Loucy (cell line): ENCODE results near the gene RORB.

Source experiments
- H2AFZ ChIP-seq: fragments of 200-600 bp; sonication (generic); 2 replicates; pipeline ENCODE4 v1.6.0; 2016; ENCODE audit warnings: antibody characterized with exemption, mild to moderate bottlenecking, low read length, moderate library complexity
- H3F3A ChIP-seq: fragments of 200-600 bp; 2 replicates; pipeline ENCODE4 v1.6.0; 2016; ENCODE audit warnings: antibody characterized with exemption, low read depth, mild to moderate bottlenecking
- H3K27me3 ChIP-seq: fragments of 200-600 bp; sonication (generic); 2 replicates; pipeline ENCODE4 v1.6.1; 2014; ENCODE audit warnings: low read length, mild to moderate bottlenecking; ENCODE audit not compliant: insufficient read depth, poor library complexity, severe bottlenecking
- H3K36me3 ChIP-seq: fragments of 200-600 bp; sonication (generic); 2 replicates; pipeline ENCODE4 v1.6.1; 2016; ENCODE audit warnings: low read length; ENCODE audit not compliant: insufficient read depth
- H3K4me1 ChIP-seq: fragments of 200-600 bp; sonication (generic); 2 replicates; pipeline ENCODE4 v1.5.1; 2014; ENCODE audit warnings: low read length, mild to moderate bottlenecking; ENCODE audit not compliant: insufficient read depth, poor library complexity, severe bottlenecking
- H3K4me2 ChIP-seq: fragments of 200-600 bp; sonication (generic); 2 replicates; pipeline ENCODE4 v1.6.0; 2014; ENCODE audit warnings: antibody characterized with exemption, low read length, low read depth, mild to moderate bottlenecking; ENCODE audit not compliant: poor library complexity, severe bottlenecking
- H3K4me3 ChIP-seq: fragments of 200-600 bp; sonication (generic); 2 replicates; pipeline ENCODE4 v1.5.1; 2014; ENCODE audit warnings: low read length, mild to moderate bottlenecking, mixed read lengths; ENCODE audit not compliant: poor library complexity, severe bottlenecking
- H3K79me2 ChIP-seq: fragments of 200-600 bp; sonication (generic); 2 replicates; pipeline ENCODE4 v1.6.1; 2014; ENCODE audit warnings: low read length; ENCODE audit not compliant: insufficient read depth
- H3K9ac ChIP-seq: fragments of 200-600 bp; sonication (generic); 2 replicates; pipeline ENCODE4 v1.6.0; 2014; ENCODE audit warnings: mild to moderate bottlenecking, low read depth, low read length, moderate library complexity; ENCODE audit not compliant: poor library complexity, severe bottlenecking
- H3K9me2 ChIP-seq: fragments of 200-600 bp; sonication (generic); replicated peaks from 2 replicates; pipeline ENCODE4 v1.6.1; 2016; ENCODE audit warnings: low read depth, low read length, mixed read lengths
- H3K9me3 ChIP-seq: fragments of 200-600 bp; sonication (generic); 2 replicates; pipeline ENCODE4 v1.6.1; 2014; ENCODE audit warnings: mild to moderate bottlenecking, antibody characterized with exemption, low read length, low read depth; ENCODE audit not compliant: insufficient read depth
- H4K20me1 ChIP-seq: fragments of 200-600 bp; sonication (generic); 2 replicates; pipeline ENCODE4 v1.6.0; 2014; ENCODE audit warnings: antibody characterized with exemption, low read length, mild to moderate bottlenecking; ENCODE audit not compliant: insufficient read depth, poor library complexity, severe bottlenecking
- CTCF ChIP-seq: fragments of 200-600 bp; sonication (generic); conservative IDR thresholded peaks from 2 replicates; pipeline ENCODE4 v1.5.1; 2014; ENCODE audit warnings: mild to moderate bottlenecking, antibody characterized with exemption, low read length
- EZH2phosphoT487 ChIP-seq: fragments of 200-600 bp; IDR thresholded peaks from 2 replicates; pipeline ENCODE4 v1.6.1; 2018; ENCODE audit warnings: antibody characterized with exemption, mild to moderate bottlenecking, moderate library complexity, borderline replicate concordance

Gene RORB

GRCh38 chr9:74551266-74551665 lies 54.1 kb downstream of the RORB start:
- Histone ChIP-seq H4K20me1 (no peaks in the 10 kb centered on the region), H3K4me2 (no peak overlapping the region), H3K9me2 (no peaks in the 10 kb centered on the region), H3K4me1 (no peaks in the 10 kb centered on the region), H3F3A (no peaks in the 10 kb centered on the region), H3K79me2 (no peaks in the 10 kb centered on the region), H3K9me3 (no peaks in the 10 kb centered on the region), H3K4me3 (no peak overlapping the region), H3K9ac (no peak overlapping the region), H3K36me3 (no peaks in the 10 kb centered on the region), H2AFZ (no peak overlapping the region), H3K27me3 (no peaks in the 10 kb centered on the region)
- no peak for TF ChIP-seq EZH2phosphoT487
- TF ChIP-seq CTCF: no peak

GRCh38 chr9:74554751-74555419 lies 57.8 kb downstream of the RORB start:
- H3K9me2 ChIP-seq: no peaks in the 10 kb centered on the region
- H3K27me3 ChIP-seq: no peaks in the 10 kb centered on the region
- no peaks in the 10 kb centered on the region for H3K36me3 ChIP-seq
- H3K9ac ChIP-seq: no peak overlapping the region
- no peak overlapping the region for H2AFZ ChIP-seq
- H3K4me1 ChIP-seq: no peaks in the 10 kb centered on the region
- H3K79me2 ChIP-seq: no peaks in the 10 kb centered on the region
- H3F3A ChIP-seq: no peaks in the 10 kb centered on the region
- no peak overlapping the region for H3K4me3 ChIP-seq
- H3K9me3 ChIP-seq: no peaks in the 10 kb centered on the region
- no peaks in the 10 kb centered on the region for H4K20me1 ChIP-seq
- no peak for TF ChIP-seq EZH2phosphoT487
- TF ChIP-seq CTCF: no peak
- no peak overlapping the region for H3K4me2 ChIP-seq

GRCh38 chr9:74555565-74555964 lies 58.4 kb downstream of the RORB start:
- no peaks in the 10 kb centered on the region for H4K20me1 ChIP-seq
- no peak for TF ChIP-seq CTCF
- TF ChIP-seq EZH2phosphoT487: no peak
- H3K4me2 ChIP-seq: no peak overlapping the region
- no peaks in the 10 kb centered on the region for H3K9me2 ChIP-seq
- H3K4me3 ChIP-seq: no peak overlapping the region
- H3K36me3 ChIP-seq: no peaks in the 10 kb centered on the region
- no peaks in the 10 kb centered on the region for H3K79me2 ChIP-seq
- no peaks in the 10 kb centered on the region for H3K27me3 ChIP-seq
- H3K4me1 ChIP-seq: no peaks in the 10 kb centered on the region
- H3F3A ChIP-seq: no peaks in the 10 kb centered on the region
- no peak overlapping the region for H3K9ac ChIP-seq
- no peak overlapping the region for H2AFZ ChIP-seq
- no peaks in the 10 kb centered on the region for H3K9me3 ChIP-seq
